HG03159 (cell line): ENCODE data around the gene ZMPSTE24.
A peak's percentile ranks its signal among the peaks of the same experiment; 100 is the strongest.
"Not testable (repeated sequence)": the region's sequence is repeated elsewhere in the genome, so short reads cannot be mapped to it uniquely, and the experiment has no call there.

Source experiments
- ATAC-seq: cut with Tn5 transposase; IDR thresholded peaks from one replicate; pipeline ENCODE4 v1.9.1; 2021; ENCODE audit warnings: mild to moderate bottlenecking, moderate library complexity; ENCODE audit not compliant: unreplicated experiment

ZMPSTE24 gene

DNA sequence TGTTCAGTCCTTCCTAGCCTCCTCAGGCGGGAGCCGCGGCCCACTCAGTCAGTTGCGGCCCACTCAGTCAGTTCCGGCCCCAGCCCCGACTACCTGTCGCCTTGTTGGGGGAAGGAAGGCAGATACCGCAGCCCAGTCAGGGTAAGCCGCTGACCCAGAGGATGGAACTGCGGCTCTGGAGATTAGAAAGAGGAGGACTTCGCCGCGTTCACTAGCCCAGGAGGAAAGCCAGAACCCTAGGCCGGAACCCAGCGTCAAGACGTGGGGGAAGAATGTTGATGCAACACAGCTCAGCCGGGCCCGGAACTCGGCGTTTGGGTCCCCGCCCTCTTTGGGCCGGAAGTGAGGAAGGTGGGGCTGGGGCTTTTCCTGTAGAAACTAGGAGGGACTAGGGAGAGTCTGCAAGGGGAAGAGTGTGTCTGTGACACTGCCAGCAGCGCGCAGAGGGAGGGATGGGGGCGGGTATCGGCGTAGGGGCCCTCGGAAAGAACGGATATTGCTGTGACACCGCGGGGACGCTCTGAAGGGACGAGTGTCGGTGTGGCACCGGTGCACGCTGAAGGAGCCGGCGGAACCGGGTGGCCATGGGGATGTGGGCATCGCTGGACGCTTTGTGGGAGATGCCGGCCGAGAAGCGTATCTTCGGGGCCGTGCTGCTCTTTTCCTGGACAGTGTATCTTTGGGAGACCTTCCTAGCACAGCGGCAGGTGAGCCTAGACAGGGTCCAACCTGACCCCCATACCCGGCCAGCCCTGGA lies at the start of gene ZMPSTE24:
TSS of gene ZMPSTE24 (plus strand) at position 549 of the 757 bp plus-strand sequence. CDS start at position 585, 36 bp downstream.
- peak; percentile 87 for ATAC-seq

DNA sequence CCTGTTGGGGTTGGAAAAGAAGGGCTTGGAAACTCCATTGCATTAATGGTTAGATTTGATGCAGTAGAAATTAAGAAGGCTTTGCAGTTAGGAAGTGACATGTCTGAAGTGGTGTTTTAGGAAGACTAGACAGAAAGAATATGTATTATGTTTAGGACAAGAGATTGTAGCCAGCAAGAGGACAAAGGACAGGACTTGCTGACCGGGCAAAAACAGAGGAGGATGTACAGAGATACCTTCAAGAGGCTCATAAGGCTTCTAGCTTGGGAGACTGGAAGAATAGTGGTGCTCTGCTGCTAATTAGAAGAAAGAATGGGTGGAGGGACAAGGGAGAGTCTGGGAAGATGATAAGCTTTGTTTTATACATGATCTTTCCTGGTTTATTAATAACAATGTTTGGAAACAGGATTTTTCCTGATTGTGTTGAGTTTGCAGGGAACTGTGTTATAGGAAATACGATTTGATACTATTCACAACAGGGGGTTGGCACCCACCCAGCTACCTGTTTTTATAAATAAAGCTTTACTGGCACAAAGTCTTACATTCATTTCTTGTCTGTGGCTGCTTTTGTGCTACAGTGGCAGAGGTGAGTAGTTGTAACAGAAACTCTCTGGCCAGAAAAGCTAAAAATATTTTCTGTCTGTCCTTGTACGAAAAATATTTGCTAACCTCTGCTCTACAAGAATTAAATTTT lies 47.4 kb upstream of the ZMPSTE24 start:
- no peak for ATAC-seq

DNA sequence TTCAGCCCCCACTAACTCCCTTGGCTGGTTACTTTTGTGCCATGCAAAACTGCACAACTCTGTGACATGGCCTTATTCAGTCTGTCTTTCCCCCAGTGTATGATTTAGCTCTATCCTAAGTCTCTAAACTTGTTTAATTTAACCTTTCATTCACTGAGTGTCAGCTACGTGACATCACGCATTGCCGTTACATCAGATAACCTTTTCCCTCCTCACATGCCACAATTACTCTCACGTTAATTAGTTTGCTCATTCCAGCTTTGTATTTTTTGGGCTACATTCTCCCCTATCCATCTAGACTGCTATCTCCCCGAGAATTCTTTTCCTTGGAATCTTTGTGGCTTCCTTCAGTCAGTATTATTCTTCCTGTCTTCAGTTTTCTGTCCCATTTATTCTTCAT lies 39.7 kb upstream of the ZMPSTE24 start:
- no peak for ATAC-seq

DNA sequence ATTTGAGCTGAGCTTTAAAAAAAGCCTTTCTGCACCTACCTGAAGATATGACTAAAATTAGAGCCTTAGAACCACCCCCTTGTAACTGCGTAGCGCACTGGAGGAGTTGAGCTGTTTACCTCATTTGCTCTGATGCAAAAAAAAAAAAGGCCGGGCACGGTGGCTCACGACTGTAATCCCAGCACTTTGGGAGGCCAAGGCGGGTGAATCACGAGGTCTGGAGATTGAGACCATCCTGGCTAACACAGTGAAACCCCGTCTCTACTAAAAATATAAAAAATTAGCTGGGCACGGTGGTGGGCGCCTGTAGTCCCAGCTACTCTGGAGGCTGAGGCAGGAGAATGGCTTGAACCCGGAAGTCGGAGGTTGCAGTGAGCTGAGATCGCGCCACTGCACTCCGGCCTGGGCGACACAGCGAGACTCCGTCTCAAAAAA lies 36.5 kb upstream of the ZMPSTE24 start:
- ATAC-seq: not testable (repeated sequence)

DNA sequence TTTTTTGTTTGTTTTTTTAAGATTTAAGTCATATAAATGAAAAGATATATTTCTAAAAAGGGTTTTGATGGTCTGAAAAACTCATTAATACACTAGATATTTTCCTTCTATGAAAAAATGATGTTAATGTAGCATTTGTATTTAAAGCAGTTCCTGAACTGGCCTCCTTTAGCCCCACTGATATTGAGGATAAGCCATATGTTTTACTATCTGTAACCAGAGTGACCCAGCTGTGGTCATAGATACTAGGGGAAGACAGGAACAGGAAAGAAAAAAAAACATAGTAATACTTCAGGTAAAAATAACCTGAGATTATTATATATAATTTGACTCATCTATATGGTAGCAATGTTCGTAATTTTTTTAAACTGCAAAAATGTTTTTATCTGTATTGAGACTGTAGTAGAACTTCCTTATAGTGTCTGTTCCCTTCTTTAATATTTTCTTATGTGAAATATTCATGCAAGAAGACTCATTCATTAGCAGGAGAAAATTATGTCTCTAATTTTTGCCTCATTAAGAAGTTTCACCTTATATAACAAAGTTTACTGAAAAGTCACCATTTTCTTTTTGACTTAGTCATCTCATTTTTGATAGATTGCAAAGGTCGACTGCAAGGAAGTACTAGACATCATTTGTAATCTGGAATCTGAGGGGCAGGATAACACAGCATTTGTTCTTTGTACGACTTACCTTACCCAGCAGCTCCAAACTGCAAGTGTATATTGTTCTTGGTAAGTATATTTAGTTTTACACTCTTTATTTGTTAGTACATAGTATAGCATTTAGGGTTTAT lies 35.9 kb upstream of the ZMPSTE24 start:
- ATAC-seq: no peak

DNA sequence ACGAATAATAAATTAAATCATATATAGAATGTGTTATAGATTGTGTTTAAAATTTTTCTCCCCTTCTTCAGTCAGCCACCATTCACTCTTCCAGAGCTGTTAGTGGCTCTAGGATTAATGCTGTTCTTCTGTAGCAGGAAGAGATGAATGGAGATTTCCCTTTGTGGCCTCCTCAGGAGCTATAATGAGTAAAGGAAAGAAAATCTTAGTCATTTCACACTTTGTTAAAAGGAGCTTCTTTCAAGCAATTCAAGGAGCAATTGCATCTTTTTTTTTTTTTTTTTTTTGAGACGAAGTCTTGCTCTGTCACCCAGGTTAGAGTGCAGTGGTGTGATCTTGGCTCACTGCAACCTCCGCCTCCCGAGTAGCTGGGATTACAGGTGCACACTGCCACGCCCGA lies 34.0 kb upstream of the ZMPSTE24 start:
- ATAC-seq: no peak

DNA sequence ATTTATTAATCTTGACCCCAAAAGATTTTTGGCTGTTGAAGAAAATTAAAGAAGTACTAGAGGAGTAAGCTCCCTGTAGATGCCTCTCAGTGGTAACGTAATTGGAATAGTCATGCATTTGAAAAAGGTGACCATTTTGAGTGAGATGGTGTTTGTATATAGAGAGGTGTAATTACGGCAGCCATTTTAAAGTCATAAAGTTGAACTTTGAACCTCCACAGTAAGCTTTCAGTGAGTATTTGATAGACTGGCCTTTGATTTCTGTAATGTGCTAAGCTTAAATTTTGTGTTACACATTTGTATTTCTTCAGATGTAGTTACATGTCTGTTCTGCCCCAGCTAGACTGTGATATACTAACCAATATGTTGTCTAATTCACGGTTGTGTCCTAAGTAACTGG lies 31.8 kb upstream of the ZMPSTE24 start:
- ATAC-seq: no peak

DNA sequence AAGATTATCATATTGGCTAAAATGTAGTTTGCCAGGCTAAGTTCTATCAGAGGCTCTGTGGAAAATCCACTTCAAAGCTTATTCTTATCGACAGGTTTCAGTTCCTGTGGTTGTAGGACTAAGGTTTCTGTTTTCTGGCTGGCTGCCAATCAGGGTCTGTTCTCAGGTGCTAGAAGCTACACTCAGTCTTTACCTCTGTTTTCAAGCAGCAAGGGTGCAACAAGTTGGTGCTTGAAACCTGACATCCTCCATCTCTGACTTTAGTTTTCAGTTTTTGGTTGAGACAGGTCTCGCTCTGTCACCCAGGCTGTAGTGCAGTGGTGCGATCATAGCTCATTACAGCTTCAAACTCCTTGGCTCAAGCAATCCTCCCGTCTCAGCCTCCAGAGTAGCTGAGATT lies 25.6 kb upstream of the ZMPSTE24 start:
- peak; percentile 83 for ATAC-seq

DNA sequence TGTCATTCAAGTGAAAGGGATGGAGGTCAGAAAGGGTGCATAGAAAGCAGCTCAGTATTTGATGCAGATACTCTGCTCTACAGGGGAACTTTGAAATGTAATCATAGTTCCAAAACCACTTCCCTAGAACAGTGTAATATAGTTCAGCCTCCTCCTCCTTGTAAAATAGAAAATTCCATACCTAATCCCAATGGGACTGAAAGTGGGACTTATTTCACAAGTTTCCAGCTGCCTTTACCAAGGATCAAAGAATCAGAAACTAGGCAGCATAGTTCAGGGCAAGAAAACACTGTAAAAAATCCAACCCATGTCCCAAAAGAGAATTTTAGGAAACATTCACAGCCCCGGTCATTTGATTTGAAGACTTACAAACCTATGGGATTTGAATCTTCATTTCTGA lies 18.4 kb upstream of the ZMPSTE24 start:
- ATAC-seq: no peak

DNA sequence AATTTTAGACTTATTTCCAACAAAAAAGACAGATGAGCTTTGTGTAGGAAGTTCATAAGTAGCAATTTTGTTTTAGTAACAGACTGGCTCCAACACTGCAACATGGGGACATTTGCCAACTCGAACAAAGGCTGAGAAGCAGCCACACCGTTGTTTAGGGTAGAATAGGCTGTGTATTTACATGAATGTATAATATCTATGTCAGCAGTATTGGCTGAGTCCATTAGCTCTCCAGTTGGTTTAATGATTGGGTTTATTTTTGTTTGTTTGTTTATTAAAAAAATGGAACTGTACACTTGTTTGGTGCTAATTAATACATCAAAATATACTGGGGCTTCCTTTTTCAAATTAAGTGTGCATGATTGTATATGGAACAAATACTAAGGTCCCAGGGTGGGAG lies 17.6 kb upstream of the ZMPSTE24 start:
- no peak for ATAC-seq

DNA sequence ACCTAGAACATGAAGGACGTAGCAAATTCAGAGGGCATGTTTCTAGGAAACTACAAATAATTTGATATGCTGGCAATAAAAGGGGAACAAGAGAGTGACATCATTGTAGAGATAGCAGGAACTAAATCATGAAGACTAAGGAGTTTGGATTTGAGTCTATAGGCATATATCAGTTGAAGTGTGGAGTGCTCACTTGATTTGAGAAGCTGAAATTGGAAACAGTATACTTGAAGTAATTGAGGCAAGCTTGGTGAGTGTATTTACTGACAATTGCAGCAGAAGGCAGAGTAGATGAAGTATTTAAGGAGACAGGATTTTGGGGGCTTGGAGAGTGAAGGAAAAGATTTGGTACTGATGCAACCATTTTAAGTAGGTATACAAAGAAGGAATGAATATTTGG lies 16.7 kb upstream of the ZMPSTE24 start:
- peak; percentile 23 for ATAC-seq

DNA sequence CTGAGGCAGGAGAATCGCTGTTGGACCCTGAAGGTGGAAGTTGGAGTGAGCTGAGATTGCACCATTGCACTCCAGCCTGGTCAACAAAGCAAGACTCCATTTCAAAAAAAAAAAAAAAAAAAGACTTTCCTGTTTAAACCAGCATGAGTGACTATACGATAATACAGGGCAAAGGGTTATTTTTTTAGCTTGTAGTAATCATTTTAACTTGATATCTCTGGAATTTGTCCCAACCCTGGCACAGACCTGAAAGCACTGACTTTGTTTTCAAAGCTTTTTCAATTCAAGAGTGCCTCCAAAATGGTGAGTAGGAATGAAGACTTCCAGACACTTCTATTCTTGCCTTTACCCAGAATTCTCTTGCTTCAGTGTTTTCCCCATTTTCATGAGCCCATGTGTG lies 14.7 kb upstream of the ZMPSTE24 start:
- ATAC-seq: no peak

DNA sequence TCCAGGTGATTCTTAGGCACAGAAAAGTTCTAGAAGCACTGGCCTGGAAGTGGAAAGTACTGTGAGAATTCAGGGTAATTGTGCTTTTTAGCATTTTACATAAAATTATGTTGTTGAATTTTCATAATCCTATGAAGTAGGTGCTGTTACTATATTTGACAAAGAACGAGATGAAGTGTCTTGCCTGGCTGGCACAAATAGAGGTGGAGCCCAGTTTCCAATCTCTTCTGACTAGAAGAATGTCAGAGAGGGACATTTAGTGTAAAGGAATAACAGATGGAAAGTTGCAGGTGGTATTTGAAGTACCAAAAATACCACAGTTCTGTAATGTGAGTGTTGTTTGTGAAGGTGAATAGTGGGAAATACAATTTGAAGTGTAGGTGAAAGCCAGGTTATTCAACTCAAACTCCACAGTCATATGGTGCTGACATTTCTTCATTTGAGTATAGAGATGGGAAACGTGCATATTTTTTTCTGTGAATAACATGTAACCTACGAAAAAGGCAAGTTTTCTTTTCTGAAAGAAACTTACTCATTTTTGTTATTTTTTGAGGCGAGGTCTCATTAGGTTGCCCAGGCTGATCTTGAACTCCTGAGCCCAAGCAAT lies 13.8 kb upstream of the ZMPSTE24 start:
- ATAC-seq: no peak

DNA sequence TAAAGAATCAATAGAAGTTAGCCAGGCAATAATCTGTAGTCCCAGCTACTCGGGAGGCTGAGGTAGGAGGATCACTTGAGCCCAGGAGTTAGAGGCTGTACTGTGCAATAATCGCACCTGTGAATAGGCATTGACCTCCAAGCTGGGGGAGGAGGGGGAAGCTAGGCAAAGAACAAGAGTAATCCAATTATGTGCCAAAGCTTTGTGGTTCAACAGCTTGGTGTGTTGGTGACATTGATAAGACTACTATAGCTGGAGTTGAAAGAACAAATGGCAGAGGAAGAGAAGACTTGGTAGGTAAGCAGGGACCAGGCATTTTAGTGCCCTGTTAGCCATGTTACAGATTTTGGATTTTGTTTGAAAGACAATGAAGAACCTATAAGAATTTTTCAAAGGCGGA lies 12.3 kb upstream of the ZMPSTE24 start:
- ATAC-seq: no peak

DNA sequence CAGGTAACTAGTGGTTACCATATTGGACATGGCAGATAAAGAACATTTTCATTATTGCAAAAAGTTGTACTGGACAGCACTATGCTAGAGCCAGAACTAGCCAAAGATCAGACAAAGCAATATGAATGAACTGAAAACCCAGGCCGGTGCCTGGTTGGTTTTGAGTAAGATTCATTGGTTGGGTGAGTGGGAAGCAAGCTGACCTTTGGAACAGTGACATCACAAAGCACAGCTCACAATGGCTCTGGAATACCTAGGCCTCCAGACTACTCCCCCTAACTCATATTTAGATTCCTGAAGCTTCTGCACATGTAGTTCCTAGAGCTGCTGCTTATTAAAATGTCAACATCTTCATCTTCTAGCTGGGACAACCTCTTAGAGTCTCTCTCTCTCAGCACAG lies 10.4 kb upstream of the ZMPSTE24 start, which contains the start of gene TMCO2:
TSS of gene TMCO2 (plus strand) at position 283 of the 400 bp plus-strand sequence. CDS start at position 340, 57 bp downstream.
- no peak for ATAC-seq

DNA sequence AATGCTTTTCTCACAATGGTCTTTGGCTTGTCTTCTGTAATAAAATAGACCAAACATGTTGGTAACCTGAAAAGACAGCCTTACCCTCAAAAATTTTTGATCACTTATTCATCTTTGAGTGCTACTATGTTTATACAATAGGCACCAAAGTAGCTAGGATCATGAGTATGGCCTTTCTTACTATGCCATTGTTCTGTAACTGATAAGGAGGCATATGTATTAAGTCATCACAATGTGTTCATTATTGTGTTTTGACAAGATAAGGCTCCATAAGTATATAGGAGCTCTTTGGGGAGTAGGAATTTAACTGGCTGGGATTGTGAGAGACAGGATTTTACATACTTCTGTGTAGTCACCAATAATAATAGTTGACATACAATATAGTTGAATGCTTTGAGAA lies 9.6 kb upstream of the ZMPSTE24 start:
- no peak for ATAC-seq

DNA sequence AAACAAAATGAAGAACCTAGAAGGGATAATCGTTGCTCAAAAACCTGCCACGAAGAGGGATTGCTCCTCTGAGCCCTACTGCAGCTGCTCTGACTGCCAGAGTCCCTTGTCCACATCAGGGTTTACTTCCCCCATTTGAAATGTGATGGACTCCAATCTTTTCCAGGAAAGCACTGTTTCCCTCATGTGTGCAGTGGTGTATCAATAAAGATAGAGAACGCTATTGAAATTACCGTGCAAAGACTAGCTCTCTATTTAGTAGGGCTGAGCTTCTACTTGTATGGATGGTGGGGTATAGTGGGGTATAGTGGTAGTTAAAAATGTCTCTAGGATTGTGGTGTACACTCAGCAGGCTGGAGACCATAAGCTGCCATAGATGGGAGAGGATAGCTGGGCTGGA lies 6.6 kb upstream of the ZMPSTE24 start:
- no peak for ATAC-seq

DNA sequence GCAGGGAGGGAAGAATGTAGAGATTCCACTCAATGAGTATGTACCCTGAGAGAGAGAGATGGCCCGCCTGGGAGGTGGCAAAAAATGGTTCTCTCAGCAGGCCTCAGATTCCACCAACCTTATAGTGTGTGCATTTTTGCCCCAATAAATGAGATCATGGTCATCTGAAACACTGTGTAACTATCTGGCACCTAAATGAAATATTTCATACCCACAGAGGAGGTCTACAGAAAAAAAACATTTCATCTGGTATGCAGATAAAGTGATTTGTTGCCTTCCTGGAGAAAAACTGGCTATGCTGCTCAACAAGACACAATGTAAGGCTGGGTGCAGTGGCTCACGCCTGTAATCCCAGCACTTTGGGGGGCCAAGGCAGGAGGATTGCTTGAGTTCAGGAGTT lies 5.4 kb upstream of the ZMPSTE24 start:
- ATAC-seq: no peak

DNA sequence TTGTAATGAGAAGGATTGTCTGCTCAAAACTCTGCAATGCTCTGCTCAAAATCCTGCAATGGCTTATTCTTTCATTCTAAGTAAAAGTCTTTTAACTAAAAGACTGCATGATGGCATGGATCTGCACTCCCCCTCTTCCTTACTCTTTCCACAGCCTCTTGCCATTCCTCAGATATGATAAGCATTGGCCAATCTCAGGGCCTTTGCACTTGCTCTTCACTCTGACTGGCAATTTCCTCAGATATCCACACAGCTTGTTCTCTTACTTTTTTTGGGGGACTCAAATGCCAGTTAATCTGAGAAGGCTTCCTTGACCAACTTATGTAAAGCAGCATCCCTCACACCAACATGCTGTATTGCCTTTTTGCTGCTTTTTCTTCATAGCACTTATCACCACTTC lies 2.8 kb upstream of the ZMPSTE24 start:
- ATAC-seq: no peak

DNA sequence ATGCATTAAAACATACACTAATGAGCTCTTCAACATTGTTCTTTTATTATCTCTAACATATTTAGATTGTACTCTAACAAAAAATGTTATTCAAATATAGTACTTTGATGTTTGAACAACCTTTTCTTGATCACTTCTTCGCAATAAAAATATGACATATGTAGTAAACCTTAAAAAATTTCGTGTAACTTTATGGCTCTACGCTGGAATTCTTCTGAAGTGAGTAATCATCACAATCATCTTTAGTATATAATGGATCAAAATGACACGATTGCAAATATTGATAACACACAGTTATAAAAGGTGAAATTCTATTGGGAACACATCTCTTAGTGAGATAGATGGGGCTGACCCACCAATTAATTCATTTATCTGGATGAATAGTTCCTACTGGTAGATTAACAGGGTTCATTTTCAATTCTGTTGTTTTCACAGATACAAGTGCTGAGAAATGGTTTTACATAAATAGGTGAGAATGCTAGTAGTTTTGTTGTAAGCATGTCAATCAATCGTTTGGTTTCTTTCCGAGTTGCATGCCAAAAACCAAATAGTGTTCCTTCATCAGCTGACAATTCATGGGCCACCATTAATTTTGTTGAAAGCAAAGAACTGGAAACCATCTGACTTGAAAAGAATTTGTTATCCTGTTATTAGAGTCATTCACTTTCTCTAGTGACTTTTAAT lies 1.5 kb upstream of the ZMPSTE24 start:
- ATAC-seq: no peak

DNA sequence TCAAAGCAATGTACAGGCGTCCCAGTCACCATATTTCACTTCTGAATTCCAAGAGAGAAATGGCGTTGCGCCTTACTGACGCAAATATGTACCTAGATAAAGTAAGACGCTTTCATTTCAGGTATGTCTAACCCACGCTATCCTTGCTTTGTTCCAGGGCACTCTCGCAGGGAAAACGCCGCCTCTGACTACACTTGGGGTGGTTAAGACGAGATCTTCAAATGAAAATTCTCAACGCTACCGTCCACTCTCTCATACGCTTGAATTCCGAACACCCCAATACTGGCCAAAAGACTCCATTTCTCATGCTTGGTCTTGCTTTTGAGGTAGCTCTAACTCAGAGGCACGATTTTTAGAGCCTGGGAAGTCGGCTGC lies 736 bp upstream of the ZMPSTE24 start:
- ATAC-seq: peak; percentile 17
